Stimulated activated CD4-positive, alpha-beta T cell treated with anti-CD3 and anti-CD28 coated beads, Interleukin-1b, Interleukin-23, amount 100 ng/mL, for 24 hours (primary cell): ENCODE data around the gene PDGFRB.

Source experiments
- DNase-seq, 4 experiments: peaks; one replicate each; pipeline ENCODE4 v3.0.0-alpha.2; 2020; ENCODE audit warnings: low read depth in 4 of 4, low spot score in 1 of 4

The PDGFRB gene

GRCh38 chr5:150117945-150118560, 37.6 kb downstream of the PDGFRB start:
- no peak for DNase-seq

- no peak for DNase-seq
These were observed 38.8 kb downstream of the PDGFRB start for GRCh38 chr5:150116667-150117400.

- no peak for DNase-seq
These were observed 40.8 kb downstream of the PDGFRB start for GRCh38 chr5:150114773-150115408.

- no peak for DNase-seq
These were observed 41.5 kb downstream of the PDGFRB start for GRCh38 chr5:150114102-150114641.

GRCh38 chr5:150113047-150113744, 42.4 kb downstream of the PDGFRB start:
- no peak for DNase-seq

GRCh38 chr5:150112201-150113046, 43.2 kb downstream of the PDGFRB start:
- DNase-seq: no peak

- no peak for DNase-seq
These were observed 44.5 kb downstream of the PDGFRB start for GRCh38 chr5:150111122-150111521.

- DNase-seq: no peak
These were observed 45.7 kb downstream of the PDGFRB start for GRCh38 chr5:150109921-150110320.

- no peak for DNase-seq
These were observed 46.7 kb downstream of the PDGFRB start for GRCh38 chr5:150108711-150109514.

- DNase-seq: no peak
These were observed 47.7 kb downstream of the PDGFRB start for GRCh38 chr5:150107909-150108447.

GRCh38 chr5:150106674-150107426, 48.8 kb downstream of the PDGFRB start:
- no peak for DNase-seq

GRCh38 chr5:150105928-150106615, 49.6 kb downstream of the PDGFRB start:
- no peak for DNase-seq

- DNase-seq: no peak
These were observed 51.1 kb downstream of the PDGFRB start for GRCh38 chr5:150104550-150104870.

- no peak for DNase-seq
These were observed 51.7 kb downstream of the PDGFRB start for GRCh38 chr5:150103678-150104549.

- DNase-seq: no peak
These were observed 54.6 kb downstream of the PDGFRB start for GRCh38 chr5:150101023-150101422.

GRCh38 chr5:150097152-150097551, 58.5 kb downstream of the PDGFRB start:
- no peak for DNase-seq

- DNase-seq: no peak
These were observed 63.4 kb downstream of the PDGFRB start for GRCh38 chr5:150092159-150092787.
